GM12878 (cell line): Measurements from ENCODE around the gene CCNB3. TPM values are rescaled to one million over a fixed set of nuclear protein-coding genes. Genes with fewer than 3 reads are reported as not detected.

Experiments
- ATAC-seq: fragments of 200-7000 bp; cut with Tn5 transposase; 3 replicates; pipeline ENCODE4 v1.9.1; 2020; ENCODE audit warnings: mild to moderate bottlenecking, moderate library complexity
- BruUV-seq: library from RNA; stranded (reverse); fragments of 400-500 nt; replicated peaks from 2 replicates; lab custom pipeline; 2021; lab: Mats Ljungman, UMichigan
- CTCF ChIA-PET: fragments of 300-600 bp; sonication (Branson Sonifier 250); formaldehyde crosslinking; extraction: SDS; loops from one replicate; lab custom pipeline; 2021; ENCODE audit warnings: inconsistent platforms; lab: Yijun Ruan, JAX
- POLR2A ChIA-PET: fragments of 350-600 bp; formaldehyde crosslinking; extraction: SDS; loops from one replicate; lab custom pipeline; 2021; ENCODE audit warnings: inconsistent platforms; lab: Charles Lee
- RAD21 ChIA-PET: fragments of 300-600 bp; sonication (Branson Sonifier 250); formaldehyde crosslinking; loops from one replicate; lab custom pipeline; 2023; ENCODE audit warnings: antibody characterized with exemption; ENCODE audit not compliant: unreplicated experiment; lab: Charles Lee
- SMC1A ChIA-PET: fragments of 300-600 bp; sonication (Branson Sonifier 250); formaldehyde crosslinking; loops from one replicate; lab custom pipeline; 2023; ENCODE audit not compliant: unreplicated experiment, uncharacterized antibody; lab: Charles Lee
- DNase-seq: peaks from one replicate; pipeline ENCODE4 v3.0.0-alpha.2; 2011; ENCODE audit warnings: low read depth, low spot score
- FAIRE-seq: peaks from 3 replicates; lab custom pipeline; 2011; peaks lifted over from hg19 to GRCh38; lab: Jason Lieb, UNC
- H2AFZ ChIP-seq: 2 replicates; pipeline ENCODE4 v1.6.0; 2011; ENCODE audit warnings: low read depth, low read length, control low read depth; ENCODE audit not compliant: control insufficient read depth
- H3K27ac ChIP-seq: 2 replicates; pipeline ENCODE4 v1.5.1; 2011; ENCODE audit warnings: control low read depth; ENCODE audit not compliant: control insufficient read depth, insufficient read depth
- H3K27me3 ChIP-seq, 2 experiments: replicated peaks in 1 of 2; 2 replicates each; pipeline versions ENCODE4 v1.6.0 to v1.6.1; 2011; ENCODE audit warnings: low read length in 1 of 2; ENCODE audit not compliant: control insufficient read depth in 2 of 2, insufficient read depth in 2 of 2
- H3K36me3 ChIP-seq, 2 experiments: 2 replicates each; pipeline ENCODE4 v1.5.1; 2011; ENCODE audit warnings: low read length in 1 of 2; ENCODE audit not compliant: control insufficient read depth in 2 of 2, insufficient read depth in 2 of 2
- H3K4me1 ChIP-seq: 2 replicates; pipeline ENCODE4 v1.6.1; 2011; ENCODE audit warnings: mild to moderate bottlenecking, low read length, moderate library complexity, mixed read lengths; ENCODE audit not compliant: control insufficient read depth, insufficient read depth
- H3K4me2 ChIP-seq: 2 replicates; pipeline ENCODE4 v1.6.0; 2011; ENCODE audit warnings: control low read depth; ENCODE audit not compliant: control insufficient read depth, insufficient read depth
- H3K4me3 ChIP-seq: fragments of 200-600 bp; sonication (generic); 2 replicates; pipeline ENCODE4 v1.5.1; 2016
- H3K79me2 ChIP-seq: 2 replicates; pipeline ENCODE4 v1.6.0; 2011; ENCODE audit warnings: low read length; ENCODE audit not compliant: control insufficient read depth, insufficient read depth
- H3K9ac ChIP-seq: 2 replicates; pipeline ENCODE4 v1.8.0; 2011; ENCODE audit warnings: low read length, control low read depth, mixed read lengths; ENCODE audit not compliant: control insufficient read depth, insufficient read depth
- H3K9me3 ChIP-seq: replicated peaks from 3 replicates; pipeline ENCODE4 v1.5.1; 2011; ENCODE audit warnings: mild to moderate bottlenecking, low read length; ENCODE audit not compliant: control insufficient read depth, insufficient read depth
- H4K20me1 ChIP-seq: 2 replicates; pipeline ENCODE4 v1.6.0; 2011; ENCODE audit not compliant: control insufficient read depth, insufficient read depth
- CBX3 ChIP-seq: fragments of 200-600 bp; sonication (generic); IDR thresholded peaks from 2 replicates; pipeline ENCODE4 v1.6.1; 2016; ENCODE audit warnings: low read depth, borderline replicate concordance
- MLLT1 ChIP-seq: fragments of 450-650 bp; IDR thresholded peaks from 2 replicates; pipeline ENCODE4 v1.6.1; 2016; ENCODE audit warnings: mild to moderate bottlenecking
- RAD51 ChIP-seq: fragments of 450-650 bp; IDR thresholded peaks from 2 replicates; pipeline ENCODE4 v1.6.1; 2016; ENCODE audit warnings: moderate library complexity, mild to moderate bottlenecking, inconsistent platforms
- SREBF1 ChIP-seq: IDR thresholded peaks from 2 replicates; pipeline ENCODE4 v1.6.1; 2012; ENCODE audit warnings: mild to moderate bottlenecking, low read length
- ZNF217 ChIP-seq: fragments of 450-650 bp; IDR thresholded peaks from 2 replicates; pipeline ENCODE4 v1.6.1; 2017; ENCODE audit warnings: antibody characterized with exemption, mild to moderate bottlenecking
- WGBS: methylation state at CpG from one replicate; pipeline ENCODE4 v1.1.6; 2016; ENCODE audit warnings: low lambda C conversion rate; ENCODE audit not compliant: insufficient replicate concordance, insufficient coverage; ENCODE audit errors: missing lambda C conversion rate; 5-methylcytosine and 5-hydroxymethylcytosine counted together
- in situ Hi-C: fragments of 300-500 bp; cut with MboI; formaldehyde crosslinking; loops from 9 replicates; pipeline ENCODE4 v1.14.3; 2018; ENCODE audit warnings: mixed read lengths
- intact Hi-C: fragments of 100-400 bp; cut with micrococcal nuclease; formaldehyde crosslinking; loops from one replicate; pipeline ENCODE4 v1.14.2; 2022; ENCODE audit not compliant: unreplicated experiment
- polyA plus RNA-seq, 11 experiments: library from polyadenylated mRNA; depleted of rRNA in 4 of 11; unstranded in 6 of 11; stranded (reverse) in 5 of 11; fragments of >200 nt; fragmentation: Nextera tagmentation in 4 of 11; fragmentation: Illumina TruSeq in 1 of 11; extraction: Ambion mirVana in 4 of 11; extraction: Trizol in 1 of 11; gene quantifications; 1 replicate in 1 of 11; 2 replicates in 10 of 11; pipeline versions ENCODE4 v1.2.1 to v1.2.3, GENCODE V29; 2011 to 2016; ENCODE audit warnings: inconsistent platforms in 2 of 11, missing spikeins in 2 of 11, low read depth in 1 of 11
- total RNA-seq, 4 experiments: library from RNA; depleted of rRNA in 3 of 4; stranded (reverse); fragments of >200 nt in 3 of 4; fragmentation: Illumina TruSeq in 1 of 4; extraction: Trizol in 1 of 4; gene quantifications; 2 replicates each; pipeline versions ENCODE4 v1.2.1 to v1.2.3, GENCODE V29; 2013 to 2021

Gene CCNB3
- total and polyA plus RNA-seq, 10 of the 15 experiments (the other 5 are each of a cell fraction or from before 2014, with no cell fraction given): 0.09 to 0.49 (median 0.16) TPM; not detected in 3

- H4K20me1 ChIP-seq: no peaks in the 10 kb centered on the region
- no peaks in the 10 kb centered on the region for H3K79me2 ChIP-seq
- no peaks in the 10 kb centered on the region for H3K27me3 ChIP-seq
- H3K9ac ChIP-seq: no peak overlapping the region
- no peak overlapping the region for H2AFZ ChIP-seq
- intact Hi-C loops: no loop called here
- no peaks in the 10 kb centered on the region for H3K36me3 ChIP-seq
- no peak overlapping the region for H3K4me2 ChIP-seq
- DNase-seq (no peak), ATAC-seq (no peak), FAIRE-seq (no peak)
- CTCF ChIA-PET: no interaction called here
- RAD21 ChIA-PET: no interaction called here
- WGBS: 45% methylated on average over 5 of the region's 10 CpGs
- no peak overlapping the region for H3K27ac ChIP-seq
- no peak overlapping the region for H3K4me3 ChIP-seq
- TF ChIP-seq CBX3 (no peak), RAD51 (no peak), SREBF1 (no peak), ZNF217 (no peak), MLLT1 (no peak)
- POLR2A ChIA-PET: interaction anchor here (0.6 kb wide), 1 partner anchor 75 kb away, joined by 4 read pairs; no protein-coding TSS in a partner anchor
- H3K4me1 ChIP-seq: no peaks in the 10 kb centered on the region
- BruUV-seq: no TSS peak
- H3K9me3 ChIP-seq: no peaks in the 10 kb centered on the region
- SMC1A ChIA-PET: interaction anchor here (0.7 kb wide), 1 partner anchor 10 kb away, joined by 3 read pairs; no protein-coding TSS in a partner anchor
- in situ Hi-C loops: no loop called here
These were observed 24.3 kb upstream of the CCNB3 start for GRCh38 chrX:50180073-50180940.
